HG02981 (cell line): Measurements from ENCODE around the gene VAV2.

Experiments
- ATAC-seq: cut with Tn5 transposase; IDR thresholded peaks from one replicate; pipeline ENCODE4 v1.9.1; 2021; ENCODE audit warnings: mild to moderate bottlenecking, moderate library complexity; ENCODE audit not compliant: unreplicated experiment

The VAV2 gene

GRCh38 chr9:133956520-133957076, 35.5 kb downstream of the VAV2 start:
- ATAC-seq = no peak

GRCh38 chr9:133955821-133956411, 36.2 kb downstream of the VAV2 start:
- no peak for ATAC-seq

GRCh38 chr9:133954862-133955529, 37.1 kb downstream of the VAV2 start:
- ATAC-seq = no peak

- no peak for ATAC-seq
Measured at GRCh38 chr9:133953976-133954709, 38.0 kb downstream of the VAV2 start.

GRCh38 chr9:133953621-133953975, 38.5 kb downstream of the VAV2 start:
- ATAC-seq = no peak

- ATAC-seq = no peak
Measured at GRCh38 chr9:133952598-133953550, 39.2 kb downstream of the VAV2 start.

- no peak for ATAC-seq
Measured at GRCh38 chr9:133951265-133951664, 40.9 kb downstream of the VAV2 start.

- no peak for ATAC-seq
Measured at GRCh38 chr9:133950629-133951111, 41.5 kb downstream of the VAV2 start.

- no peak for ATAC-seq
Measured at GRCh38 chr9:133950192-133950591, 41.9 kb downstream of the VAV2 start.

- no peak for ATAC-seq
Measured at GRCh38 chr9:133949486-133950061, 42.5 kb downstream of the VAV2 start.

- no peak for ATAC-seq
Measured at GRCh38 chr9:133948561-133949485, 43.3 kb downstream of the VAV2 start.

- no peak for ATAC-seq
Measured at GRCh38 chr9:133948131-133948530, 44.0 kb downstream of the VAV2 start.

GRCh38 chr9:133946840-133947486, 45.2 kb downstream of the VAV2 start:
- ATAC-seq = no peak

- ATAC-seq = peak; percentile 36
Measured at GRCh38 chr9:133945977-133946753, 46.0 kb downstream of the VAV2 start.

- ATAC-seq = peak; percentile 53
Measured at GRCh38 chr9:133945314-133945975, 46.7 kb downstream of the VAV2 start.

- ATAC-seq = no peak
Measured at GRCh38 chr9:133944746-133945135, 47.4 kb downstream of the VAV2 start.
